HepG2 (cell line): Measurements from ENCODE around the gene MAN2C1. TPM values are rescaled to one million over a fixed set of nuclear protein-coding genes. Genes with fewer than 3 reads are reported as not detected.
A peak's percentile ranks its signal among the peaks of the same experiment; 100 is the strongest.

ENCODE experiments used
- BCL6 ChIP-seq: IDR thresholded peaks from 2 replicates; pipeline ENCODE4 v1.6.1; 2016; ENCODE audit warnings: missing genetic modification reagents, missing compliant biosample characterization
- BHLHE40 ChIP-seq: IDR thresholded peaks from 2 replicates; pipeline ENCODE4 v1.6.1; 2011; ENCODE audit warnings: low read length, improper control_type of control experiment
- BRCA1 ChIP-seq: sonication (generic); formaldehyde crosslinking; IDR thresholded peaks from 2 replicates; pipeline ENCODE4 v1.4.0; 2020; ENCODE audit warnings: missing genetic modification reagents
- CREBL2 ChIP-seq: sonication (generic); formaldehyde crosslinking; IDR thresholded peaks from 2 replicates; pipeline ENCODE4 v1.8.1; 2023; ENCODE audit warnings: missing genetic modification reagents, mild to moderate bottlenecking, borderline replicate concordance
- DNMT1 ChIP-seq: sonication (generic); formaldehyde crosslinking; IDR thresholded peaks from 2 replicates; pipeline ENCODE4 v1.5.1; 2020; ENCODE audit warnings: mild to moderate bottlenecking, missing genetic modification reagents
- ETS1 ChIP-seq: sonication (generic); formaldehyde crosslinking; IDR thresholded peaks from 2 replicates; pipeline ENCODE4 v1.4.0; 2020; ENCODE audit warnings: missing genetic modification reagents
- GABPB1 ChIP-seq: IDR thresholded peaks from 2 replicates; pipeline ENCODE4 v1.6.1; 2016; ENCODE audit warnings: mild to moderate bottlenecking, missing genetic modification reagents, moderate library complexity, missing compliant biosample characterization
- HBP1 ChIP-seq: IDR thresholded peaks from 2 replicates; pipeline ENCODE4 v1.6.1; 2016; ENCODE audit warnings: low read depth, control low read depth
- JUN ChIP-seq: sonication (generic); formaldehyde crosslinking; IDR thresholded peaks from 2 replicates; pipeline ENCODE4 v1.4.0; 2020; ENCODE audit warnings: mild to moderate bottlenecking, missing genetic modification reagents
- KAT8 ChIP-seq: IDR thresholded peaks from 2 replicates; pipeline ENCODE4 v1.6.1; 2016; ENCODE audit warnings: missing genetic modification reagents, missing compliant biosample characterization
- REXO4 ChIP-seq: sonication (generic); formaldehyde crosslinking; IDR thresholded peaks from 2 replicates; pipeline ENCODE4 v1.8.0; 2022; ENCODE audit warnings: missing genetic modification reagents, mild to moderate bottlenecking, borderline replicate concordance
- RNF2 ChIP-seq: fragments of 450-650 bp; conservative IDR thresholded peaks from 2 replicates; pipeline ENCODE4 v1.6.1; 2016; ENCODE audit warnings: low read depth
- SMARCE1 ChIP-seq: fragments of 450-650 bp; IDR thresholded peaks from 2 replicates; pipeline ENCODE4 v1.6.1; 2017; ENCODE audit warnings: borderline replicate concordance
- ZBTB4 ChIP-seq: sonication (generic); formaldehyde crosslinking; IDR thresholded peaks from 2 replicates; pipeline ENCODE4 v1.4.0; 2020; ENCODE audit warnings: missing genetic modification reagents, mild to moderate bottlenecking, borderline replicate concordance
- ZBTB42 ChIP-seq: sonication (generic); formaldehyde crosslinking; IDR thresholded peaks from 2 replicates; pipeline ENCODE4 v1.5.0; 2020; ENCODE audit warnings: mild to moderate bottlenecking, missing genetic modification reagents
- ZMYM3 ChIP-seq: sonication (generic); formaldehyde crosslinking; IDR thresholded peaks from 2 replicates; pipeline ENCODE4 v1.5.1; 2020; ENCODE audit warnings: mild to moderate bottlenecking, missing genetic modification reagents
- ZNF275 ChIP-seq: sonication (generic); formaldehyde crosslinking; IDR thresholded peaks from 2 replicates; pipeline ENCODE4 v1.8.0; 2022; ENCODE audit warnings: missing genetic modification reagents, mild to moderate bottlenecking, inconsistent platforms, borderline replicate concordance
- ZNF280D ChIP-seq: sonication (generic); formaldehyde crosslinking; IDR thresholded peaks from 2 replicates; pipeline ENCODE4 v1.5.1; 2020; ENCODE audit warnings: mild to moderate bottlenecking, missing genetic modification reagents
- ZNF326 ChIP-seq: sonication (generic); formaldehyde crosslinking; IDR thresholded peaks from 2 replicates; pipeline ENCODE4 v1.4.0; 2020; ENCODE audit warnings: missing genetic modification reagents, borderline replicate concordance
- ZNF343 ChIP-seq: sonication (generic); formaldehyde crosslinking; IDR thresholded peaks from 2 replicates; pipeline ENCODE4 v1.4.0; 2020; ENCODE audit warnings: mild to moderate bottlenecking, missing genetic modification reagents
- polyA plus RNA-seq, 8 experiments: library from polyadenylated mRNA; depleted of rRNA in 3 of 8; stranded (reverse) in 7 of 8; unstranded in 1 of 8; fragments of >200 nt; fragmentation: Illumina TruSeq in 4 of 8; extraction: Trizol in 4 of 8; gene quantifications; 2 replicates each; pipeline versions ENCODE4 v1.2.1 to v1.2.3, GENCODE V29; 2011 to 2016; ENCODE audit warnings: low read depth in 4 of 8, missing spikeins in 1 of 8, mixed read lengths in 1 of 8; ENCODE audit not compliant: insufficient read depth in 1 of 8
- total RNA-seq, 5 experiments: library from RNA; depleted of rRNA; stranded (reverse); fragments of >200 nt; fragmentation: Illumina TruSeq; extraction: Trizol; gene quantifications; 2 replicates each; pipeline ENCODE4 v1.2.3, GENCODE V29; 2016; ENCODE audit warnings: low read depth in 1 of 5

MAN2C1 gene
- total and polyA plus RNA-seq, 2 of the 13 experiments (the other 11 are each of a cell fraction or from before 2014, with no cell fraction given) = 62.6 to 71.0 TPM

GRCh38 chr15:75307778-75308390 lies 60.5 kb downstream of the MAN2C1 start (continued):
- TF ChIP-seq ZNF343 (CRISPR knock-in tag) (no peak), CREBL2 (CRISPR knock-in tag) (no peak), ZNF326 (CRISPR knock-in tag) (no peak), DNMT1 (CRISPR knock-in tag) (no peak), ZBTB42 (CRISPR knock-in tag) (no peak), ZBTB4 (CRISPR knock-in tag) (no peak), RNF2 (no peak), REXO4 (CRISPR knock-in tag) (no peak), BCL6 (CRISPR knock-in tag) (peak; percentile 72), ETS1 (CRISPR knock-in tag) (no peak), ZNF280D (no peak), BRCA1 (CRISPR knock-in tag) (no peak), HBP1 (no peak), KAT8 (CRISPR knock-in tag) (no peak), BHLHE40 (no peak), ZMYM3 (CRISPR knock-in tag) (no peak; the same call in 1 of the 2 replicates), SMARCE1 (no peak), GABPB1 (CRISPR knock-in tag) (0 out of 2 replicates have a peak, but pooled peaks have one; percentile 17), JUN (no peak), ZNF275 (CRISPR knock-in tag) (no peak)
